SU-DHL-6 (cell line): ENCODE measurements around the gene RGS3.

ENCODE experiments used
- H2AFZ ChIP-seq: fragments of 200-600 bp; sonication (generic); 2 replicates; pipeline ENCODE4 v1.6.1; 2014; ENCODE audit warnings: low read depth, mild to moderate bottlenecking, moderate library complexity, mixed read lengths, antibody characterized with exemption, low read length; ENCODE audit not compliant: severe bottlenecking
- H3F3A ChIP-seq: fragments of 200-600 bp; shearing (Covaris generic); 2 replicates; pipeline ENCODE4 v1.6.0; 2016; ENCODE audit warnings: antibody characterized with exemption, mild to moderate bottlenecking; ENCODE audit not compliant: insufficient read depth
- H3K27ac ChIP-seq: fragments of 200-600 bp; sonication (generic); 2 replicates; pipeline ENCODE4 v1.5.1; 2016; ENCODE audit warnings: low read depth, mild to moderate bottlenecking, low read length, moderate library complexity, mixed read lengths
- H3K27me3 ChIP-seq: fragments of 200-600 bp; sonication (generic), shearing (Covaris generic); 2 replicates; pipeline ENCODE4 v1.6.0; 2014; ENCODE audit warnings: mild to moderate bottlenecking, low read length
- H3K36me3 ChIP-seq: fragments of 200-600 bp; sonication (generic); 2 replicates; pipeline ENCODE4 v1.6.1; 2014; ENCODE audit warnings: mild to moderate bottlenecking, low read length, mixed read lengths
- H3K4me2 ChIP-seq: fragments of 300-600, 200-600 bp; shearing (Covaris generic), sonication (generic); 2 replicates; pipeline ENCODE4 v1.6.0; 2014; ENCODE audit warnings: low read length, low read depth, mild to moderate bottlenecking; ENCODE audit not compliant: poor library complexity, severe bottlenecking
- H3K4me3 ChIP-seq: fragments of 200-600 bp; sonication (generic); 2 replicates; pipeline ENCODE4 v1.5.1; 2014; ENCODE audit warnings: antibody characterized with exemption, low read length, mild to moderate bottlenecking, mixed read lengths; ENCODE audit not compliant: insufficient read depth, poor library complexity, severe bottlenecking
- H3K79me2 ChIP-seq: fragments of 200-600 bp; sonication (generic); 2 replicates; pipeline ENCODE4 v1.6.1; 2014; ENCODE audit warnings: mild to moderate bottlenecking, low read length, moderate library complexity; ENCODE audit not compliant: insufficient read depth
- H3K9ac ChIP-seq: fragments of 200-600 bp; sonication (generic); 2 replicates; pipeline ENCODE4 v1.7.0; 2014; ENCODE audit warnings: mild to moderate bottlenecking, low read length
- H3K9me2 ChIP-seq: fragments of 200-600 bp; sonication (generic); replicated peaks from 2 replicates; pipeline ENCODE4 v1.6.1; 2014; ENCODE audit warnings: low read length; ENCODE audit not compliant: insufficient read depth
- H3K9me3 ChIP-seq: fragments of 200-600 bp; sonication (generic); 2 replicates; pipeline ENCODE4 v1.6.1; 2014; ENCODE audit warnings: low read length, mixed read lengths; ENCODE audit not compliant: insufficient read depth
- H4K20me1 ChIP-seq: fragments of 200-600 bp; sonication (generic); 2 replicates; pipeline ENCODE4 v1.6.1; 2014; ENCODE audit warnings: low read depth, mild to moderate bottlenecking, antibody characterized with exemption, low read length, moderate library complexity, mixed read lengths
- EZH2phosphoT487 ChIP-seq: fragments of 200-600 bp; sonication (generic), shearing (Covaris generic); conservative IDR thresholded peaks from 2 replicates; pipeline ENCODE4 v1.6.1; 2018; ENCODE audit warnings: mild to moderate bottlenecking, antibody characterized with exemption, low read length, moderate library complexity, mixed read lengths
- TF ChIP-seq, protein P1 (sequence below): fragments of 200-600 bp; sonication (generic); IDR thresholded peaks from one replicate; pipeline ENCODE4 v1.5.1; 2017; ENCODE audit warnings: antibody characterized with exemption, mild to moderate bottlenecking, low read length, moderate library complexity; ENCODE audit not compliant: insufficient read depth, poor library complexity, severe bottlenecking

The RGS3 gene

DNA sequence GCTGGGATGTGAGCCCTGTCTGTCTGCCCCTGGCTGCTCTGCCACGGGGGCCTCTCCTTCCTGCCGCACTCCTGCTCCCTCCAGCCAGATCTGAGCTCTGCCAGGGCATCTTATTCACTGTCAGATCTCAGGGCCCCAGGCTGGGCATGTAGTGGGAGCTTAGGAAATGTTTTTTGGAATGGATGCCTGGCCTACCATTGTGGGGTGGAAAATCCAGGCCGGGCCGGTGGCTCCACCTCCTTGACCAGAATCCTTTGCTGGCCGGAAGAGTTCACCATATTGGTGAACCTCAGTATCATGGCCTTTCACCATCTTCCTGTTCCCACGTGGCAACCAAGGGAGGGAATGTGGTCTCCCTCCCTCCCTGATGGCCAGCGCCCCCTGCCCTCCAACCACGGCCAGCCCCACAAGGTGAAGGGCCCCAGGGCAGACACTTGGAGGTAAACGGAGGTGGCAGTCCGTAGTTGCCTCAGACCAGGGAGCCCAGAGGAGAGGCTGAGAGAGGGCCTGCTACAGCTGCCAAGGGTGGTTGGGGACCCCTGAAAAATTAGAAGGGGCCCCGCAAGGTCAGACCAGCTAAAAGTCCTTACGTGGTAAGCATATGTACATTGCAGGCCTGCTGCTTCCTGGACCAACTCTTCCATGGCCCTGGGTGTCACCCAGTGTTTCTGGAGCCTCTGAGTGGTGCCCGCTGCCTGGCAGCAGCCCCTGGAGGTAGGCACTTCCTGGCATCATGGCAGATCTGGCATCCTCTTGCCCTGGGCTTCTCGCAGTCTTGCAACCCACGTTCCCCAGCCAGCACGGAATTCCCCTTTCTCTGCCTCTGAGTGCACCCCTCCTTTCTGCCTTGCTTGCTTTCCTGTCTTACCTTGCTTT, 153.3 kb downstream of the RGS3 start:
- Histone ChIP-seq H3K4me2 (no peak overlapping the region), H2AFZ (no peak overlapping the region), H3K9me2 (no peaks in the 10 kb centered on the region), H3K79me2 (no peaks in the 10 kb centered on the region), H3K9me3 (no peaks in the 10 kb centered on the region), H3K4me3 (no peak overlapping the region), H3K27me3 (no peaks in the 10 kb centered on the region), H4K20me1 (no peaks in the 10 kb centered on the region), H3F3A (no peaks in the 10 kb centered on the region), H3K9ac (no peak overlapping the region), H3K36me3 (no peaks in the 10 kb centered on the region), H3K27ac (no peak overlapping the region)
- TF ChIP-seq, protein P1, sequence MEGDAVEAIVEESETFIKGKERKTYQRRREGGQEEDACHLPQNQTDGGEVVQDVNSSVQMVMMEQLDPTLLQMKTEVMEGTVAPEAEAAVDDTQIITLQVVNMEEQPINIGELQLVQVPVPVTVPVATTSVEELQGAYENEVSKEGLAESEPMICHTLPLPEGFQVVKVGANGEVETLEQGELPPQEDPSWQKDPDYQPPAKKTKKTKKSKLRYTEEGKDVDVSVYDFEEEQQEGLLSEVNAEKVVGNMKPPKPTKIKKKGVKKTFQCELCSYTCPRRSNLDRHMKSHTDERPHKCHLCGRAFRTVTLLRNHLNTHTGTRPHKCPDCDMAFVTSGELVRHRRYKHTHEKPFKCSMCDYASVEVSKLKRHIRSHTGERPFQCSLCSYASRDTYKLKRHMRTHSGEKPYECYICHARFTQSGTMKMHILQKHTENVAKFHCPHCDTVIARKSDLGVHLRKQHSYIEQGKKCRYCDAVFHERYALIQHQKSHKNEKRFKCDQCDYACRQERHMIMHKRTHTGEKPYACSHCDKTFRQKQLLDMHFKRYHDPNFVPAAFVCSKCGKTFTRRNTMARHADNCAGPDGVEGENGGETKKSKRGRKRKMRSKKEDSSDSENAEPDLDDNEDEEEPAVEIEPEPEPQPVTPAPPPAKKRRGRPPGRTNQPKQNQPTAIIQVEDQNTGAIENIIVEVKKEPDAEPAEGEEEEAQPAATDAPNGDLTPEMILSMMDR, result no peak
- no peak for TF ChIP-seq EZH2phosphoT487

DNA sequence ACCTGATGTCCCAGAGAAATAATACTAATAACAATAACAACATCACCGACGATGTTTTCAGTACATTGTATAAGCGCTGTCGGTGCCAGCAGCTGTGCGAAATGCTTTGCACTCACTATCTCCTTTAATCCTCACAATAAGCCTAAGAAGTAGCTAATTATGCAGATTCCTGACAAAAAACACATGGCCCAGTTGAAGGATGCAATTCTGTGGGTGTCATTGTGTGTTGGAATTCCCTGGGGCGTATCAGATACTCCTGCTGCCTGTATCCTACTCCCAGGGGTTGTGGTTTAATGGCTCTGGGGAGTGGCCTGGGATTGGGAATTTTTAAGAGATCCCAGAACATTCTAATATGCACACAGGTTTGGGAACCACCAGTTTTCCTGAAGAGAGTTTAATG, 154.0 kb downstream of the RGS3 start:
- no peak overlapping the region for H3K27ac ChIP-seq
- H2AFZ ChIP-seq, result no peak overlapping the region
- H3K79me2 ChIP-seq, result no peaks in the 10 kb centered on the region
- no peaks in the 10 kb centered on the region for H3K9me3 ChIP-seq
- no peak overlapping the region for H3K4me3 ChIP-seq
- H3K27me3 ChIP-seq, result no peaks in the 10 kb centered on the region
- no peak overlapping the region for H3K4me2 ChIP-seq
- no peaks in the 10 kb centered on the region for H3K9me2 ChIP-seq
- no peaks in the 10 kb centered on the region for H4K20me1 ChIP-seq
- H3K9ac ChIP-seq, result no peak overlapping the region
- no peaks in the 10 kb centered on the region for H3F3A ChIP-seq
- no peaks in the 10 kb centered on the region for H3K36me3 ChIP-seq
- no peak for TF ChIP-seq EZH2phosphoT487
- TF ChIP-seq, protein P1, result no peak

DNA sequence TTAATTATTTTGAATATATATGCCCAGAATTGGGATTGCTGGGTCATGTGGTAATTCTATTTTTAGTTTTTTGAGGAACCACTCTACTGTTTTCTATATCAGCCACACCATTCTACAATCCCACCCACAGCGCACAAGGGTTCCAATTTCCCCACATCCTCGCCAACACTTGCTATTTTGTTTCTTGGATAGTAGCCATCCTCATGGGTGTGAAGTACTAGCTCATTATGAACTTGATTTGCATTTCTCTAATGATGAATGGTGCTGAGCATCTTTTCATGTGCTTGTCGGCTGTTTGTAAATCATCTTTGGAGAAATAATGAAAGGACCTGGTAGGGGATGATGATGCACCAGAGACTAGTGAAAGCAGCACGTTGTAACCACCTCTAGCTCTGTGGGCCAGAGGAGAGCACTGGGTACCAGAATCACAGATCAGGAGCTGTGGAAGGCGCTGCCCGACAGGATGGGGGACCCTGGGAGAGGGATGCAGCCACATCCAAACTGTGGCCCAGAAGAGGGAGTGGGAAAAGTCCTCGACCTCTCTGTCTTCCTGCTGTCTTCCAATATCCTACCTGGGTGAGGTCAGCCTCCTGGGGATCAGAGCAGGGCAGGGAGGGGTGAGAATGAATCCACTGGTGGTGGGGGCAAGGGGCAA, 155.4 kb downstream of the RGS3 start:
- Histone ChIP-seq H3K27me3 (no peaks in the 10 kb centered on the region), H3K4me2 (no peak overlapping the region), H3F3A (no peaks in the 10 kb centered on the region), H3K9ac (no peak overlapping the region), H2AFZ (no peak overlapping the region), H3K79me2 (no peaks in the 10 kb centered on the region), H4K20me1 (no peaks in the 10 kb centered on the region), H3K9me3 (no peaks in the 10 kb centered on the region), H3K9me2 (no peaks in the 10 kb centered on the region), H3K27ac (no peak overlapping the region), H3K36me3 (no peaks in the 10 kb centered on the region), H3K4me3 (no peak overlapping the region)
- TF ChIP-seq, protein P1, result no peak
- TF ChIP-seq EZH2phosphoT487, result no peak
